A172 (cell line): ENCODE results near the gene LPCAT3. TPM values are rescaled to one million over a fixed set of nuclear protein-coding genes. Genes with fewer than 3 reads are reported as not detected.
"Not testable (repeated sequence)": the region's sequence is repeated elsewhere in the genome, so short reads cannot be mapped to it uniquely, and the experiment has no call there.

ENCODE experiments used
- DNase-seq: peaks from one replicate; pipeline ENCODE4 v3.0.0-alpha.2; 2015; ENCODE audit warnings: low spot score
- total RNA-seq: library from RNA; depleted of rRNA; stranded (reverse); fragments of >200 nt; shearing (Covaris generic); gene quantifications from 2 replicates; pipeline ENCODE4 v1.2.3, GENCODE V29; 2014; rRNA removed

Gene LPCAT3
- total RNA-seq = 9.2 and 14.7 TPM in 2 replicates

- peak; percentile 82 for DNase-seq
These were observed at the start of gene LPCAT3 for GRCh38 chr12:7018350-7019042. Gene LPCAT3 (minus strand): TSS chr12:7018476. CDS start chr12:7018424, 52 bp downstream.

- DNase-seq = no peak
These were observed 48.8 kb upstream of the LPCAT3 start for GRCh38 chr12:7067096-7067495.

GRCh38 chr12:7066596-7066995, 48.3 kb upstream of the LPCAT3 start:
- DNase-seq = no peak

- no peak for DNase-seq
These were observed 46.9 kb upstream of the LPCAT3 start for GRCh38 chr12:7065073-7065623.

- no peak for DNase-seq
These were observed 46.2 kb upstream of the LPCAT3 start for GRCh38 chr12:7064516-7064915.

GRCh38 chr12:7061596-7061995, 43.3 kb upstream of the LPCAT3 start:
- DNase-seq = no peak

- no peak for DNase-seq
These were observed 42.9 kb upstream of the LPCAT3 start for GRCh38 chr12:7061138-7061537.

- DNase-seq = peak; percentile 80
These were observed 42.2 kb upstream of the LPCAT3 start, which contains the start of gene C1S for GRCh38 chr12:7060353-7060954. Gene C1S (plus strand): TSS chr12:7060718. CDS start chr12:7061913, 1,195 bp downstream.

GRCh38 chr12:7059780-7060179, 41.5 kb upstream of the LPCAT3 start:
- DNase-seq = no peak

GRCh38 chr12:7058850-7059395, 40.6 kb upstream of the LPCAT3 start:
- DNase-seq = no peak

- DNase-seq = no peak
These were observed 40.0 kb upstream of the LPCAT3 start for GRCh38 chr12:7058163-7058845.

GRCh38 chr12:7055736-7056135, 37.5 kb upstream of the LPCAT3 start:
- DNase-seq = not testable (repeated sequence)

- DNase-seq = no peak
These were observed 36.6 kb upstream of the LPCAT3 start for GRCh38 chr12:7054925-7055324.

- DNase-seq = not testable (repeated sequence)
These were observed 31.7 kb upstream of the LPCAT3 start for GRCh38 chr12:7049973-7050372.

- not testable (repeated sequence) for DNase-seq
These were observed 31.2 kb upstream of the LPCAT3 start for GRCh38 chr12:7049445-7049951.

- no peak for DNase-seq
These were observed 29.0 kb upstream of the LPCAT3 start for GRCh38 chr12:7047306-7047705.

GRCh38 chr12:7046383-7047105, 28.3 kb upstream of the LPCAT3 start:
- no peak for DNase-seq

- no peak for DNase-seq
These were observed 27.6 kb upstream of the LPCAT3 start for GRCh38 chr12:7045913-7046312.

GRCh38 chr12:7042842-7043241, 24.6 kb upstream of the LPCAT3 start:
- peak; percentile 34 for DNase-seq

- DNase-seq = no peak
These were observed 21.1 kb upstream of the LPCAT3 start for GRCh38 chr12:7039403-7039802.

GRCh38 chr12:7038591-7038990, 20.3 kb upstream of the LPCAT3 start:
- no peak for DNase-seq
